Astrocyte of the spinal cord (primary cell): ENCODE data around the gene CD300LB.
"Not testable (repeated sequence)": the region's sequence is repeated elsewhere in the genome, so short reads cannot be mapped to it uniquely, and the experiment has no call there.

Experiments
- DNase-seq: peaks from one replicate; pipeline ENCODE4 v3.0.0; 2011; ENCODE audit warnings: low read depth, low spot score
- H3K4me3 ChIP-seq: 2 replicates; pipeline ENCODE4 v1.5.1; 2011; ENCODE audit warnings: low read depth, mild to moderate bottlenecking, low read length, moderate library complexity
- in situ Hi-C: cut with HindIII; loops from 2 replicates; pipeline ENCODE4 v1.10.0; 2017; ENCODE audit warnings: low sequenced_read_pairs
- TF ChIP-seq, protein P1 (sequence below): IDR thresholded peaks from 2 replicates; pipeline ENCODE4 v1.5.1; 2012; ENCODE audit warnings: low read depth, mild to moderate bottlenecking, low read length, inconsistent platforms

The CD300LB gene

DNA sequence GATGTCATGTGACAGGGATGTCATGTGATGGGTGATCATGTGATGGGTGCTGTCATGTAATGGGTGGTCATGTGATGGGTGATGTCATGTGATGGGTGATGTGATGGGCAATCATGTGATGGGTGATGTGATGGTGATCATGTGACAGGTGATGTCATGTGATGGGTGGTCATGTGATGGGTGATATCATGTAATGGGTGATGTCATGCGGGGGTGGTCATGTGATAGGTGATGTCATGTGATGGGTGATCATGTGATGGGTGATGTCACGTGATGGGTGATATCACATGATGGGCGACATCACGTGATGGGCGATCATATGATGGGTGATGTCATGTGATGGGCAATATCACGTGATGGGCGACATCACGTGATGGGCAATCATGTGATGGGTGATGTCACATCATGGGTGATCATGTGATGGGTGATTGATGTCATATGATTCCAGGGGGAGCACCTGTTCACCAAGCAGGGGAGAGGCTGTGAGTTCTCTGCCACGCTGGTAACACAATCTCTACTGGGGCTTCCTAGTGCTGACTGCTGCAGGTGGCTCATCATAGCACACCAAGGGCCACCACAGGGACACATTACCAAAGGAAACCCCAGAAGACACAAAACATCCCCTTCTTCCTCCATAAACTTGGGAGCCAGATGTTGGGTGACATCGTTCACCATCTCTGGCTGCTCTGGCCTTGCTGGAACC lies 16.5 kb downstream of the CD300LB start:
- in situ Hi-C loops: no loop called here
- TF ChIP-seq, protein P1, sequence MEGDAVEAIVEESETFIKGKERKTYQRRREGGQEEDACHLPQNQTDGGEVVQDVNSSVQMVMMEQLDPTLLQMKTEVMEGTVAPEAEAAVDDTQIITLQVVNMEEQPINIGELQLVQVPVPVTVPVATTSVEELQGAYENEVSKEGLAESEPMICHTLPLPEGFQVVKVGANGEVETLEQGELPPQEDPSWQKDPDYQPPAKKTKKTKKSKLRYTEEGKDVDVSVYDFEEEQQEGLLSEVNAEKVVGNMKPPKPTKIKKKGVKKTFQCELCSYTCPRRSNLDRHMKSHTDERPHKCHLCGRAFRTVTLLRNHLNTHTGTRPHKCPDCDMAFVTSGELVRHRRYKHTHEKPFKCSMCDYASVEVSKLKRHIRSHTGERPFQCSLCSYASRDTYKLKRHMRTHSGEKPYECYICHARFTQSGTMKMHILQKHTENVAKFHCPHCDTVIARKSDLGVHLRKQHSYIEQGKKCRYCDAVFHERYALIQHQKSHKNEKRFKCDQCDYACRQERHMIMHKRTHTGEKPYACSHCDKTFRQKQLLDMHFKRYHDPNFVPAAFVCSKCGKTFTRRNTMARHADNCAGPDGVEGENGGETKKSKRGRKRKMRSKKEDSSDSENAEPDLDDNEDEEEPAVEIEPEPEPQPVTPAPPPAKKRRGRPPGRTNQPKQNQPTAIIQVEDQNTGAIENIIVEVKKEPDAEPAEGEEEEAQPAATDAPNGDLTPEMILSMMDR: no peak
- no peak overlapping the region for H3K4me3 ChIP-seq
- DNase-seq: peak; percentile 12

DNA sequence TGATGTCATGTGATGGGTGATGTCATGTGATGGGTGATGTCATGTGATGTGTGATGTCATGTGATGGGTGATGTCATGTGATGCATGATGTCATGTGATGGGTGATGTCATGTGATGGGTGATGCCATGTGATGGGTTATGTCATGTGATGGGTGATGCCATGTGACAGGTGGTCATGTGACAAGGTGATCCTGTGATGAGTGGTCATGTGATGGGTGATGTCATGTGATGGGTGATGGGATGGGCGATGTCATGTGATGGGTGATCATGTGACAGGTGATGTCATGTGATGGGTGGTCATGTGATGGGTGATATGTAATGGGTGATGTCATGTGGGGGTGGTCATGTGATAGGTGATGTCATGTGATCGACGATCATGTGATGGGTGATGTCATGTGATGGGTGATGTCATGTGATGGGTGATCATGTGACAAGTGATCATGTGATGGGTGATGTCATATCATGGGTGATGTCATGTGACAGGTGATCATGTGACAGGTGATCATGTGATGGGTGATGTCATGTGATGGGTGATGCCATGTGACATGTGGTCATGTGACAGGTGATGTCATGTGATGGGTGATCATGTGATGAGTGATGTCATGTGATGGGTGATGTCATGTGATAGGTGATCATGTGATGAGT lies 17.2 kb downstream of the CD300LB start:
- TF ChIP-seq, protein P1: no peak
- no peak overlapping the region for H3K4me3 ChIP-seq
- in situ Hi-C loops: no loop called here
- peak; percentile 3 for DNase-seq

DNA sequence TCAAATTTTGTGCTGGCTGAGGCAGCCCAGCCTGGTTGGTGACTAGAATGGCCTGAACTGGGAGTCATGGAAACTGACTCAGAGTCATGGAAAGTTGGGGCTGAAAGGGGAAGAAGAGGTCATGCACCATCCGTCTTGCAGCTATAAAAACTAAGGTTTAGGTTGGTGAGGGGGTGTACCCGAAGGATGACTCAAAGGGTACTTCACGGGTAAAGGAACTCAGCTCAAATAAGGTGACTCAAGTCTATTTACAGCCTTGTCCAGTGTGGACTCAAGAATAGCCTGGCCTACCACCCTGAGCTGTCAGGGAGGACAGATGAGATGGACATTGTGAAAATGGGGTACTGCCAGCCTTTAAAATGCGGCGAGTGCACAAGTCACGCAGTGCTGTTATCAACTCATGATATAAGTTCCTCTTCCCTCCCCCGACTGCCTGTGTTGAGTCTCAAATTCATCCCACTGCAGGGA lies 18.6 kb downstream of the CD300LB start:
- no peak for DNase-seq
- TF ChIP-seq, protein P1: no peak
- in situ Hi-C loops: no loop called here
- no peak overlapping the region for H3K4me3 ChIP-seq

DNA sequence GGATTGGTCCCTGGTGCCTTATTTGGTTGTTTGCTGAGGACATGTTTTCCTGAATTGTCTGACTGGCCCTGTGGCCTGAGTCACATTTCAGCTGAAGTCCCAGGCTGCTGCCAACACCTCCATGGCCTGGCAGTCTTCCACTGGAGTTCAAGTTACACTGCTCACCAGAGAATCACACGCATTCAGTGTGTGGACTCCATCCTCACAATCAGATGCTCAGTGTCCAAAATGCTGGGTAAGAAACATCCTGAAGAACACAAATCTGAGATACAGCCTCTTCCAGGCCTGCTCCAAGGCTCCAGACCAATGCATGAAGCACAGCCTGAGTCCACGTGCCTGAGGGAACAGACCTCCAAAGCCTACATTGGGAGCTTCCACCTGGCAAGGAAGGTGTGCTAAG lies 19.2 kb downstream of the CD300LB start:
- TF ChIP-seq, protein P1: no peak
- in situ Hi-C loops: no loop called here
- DNase-seq: no peak
- no peak overlapping the region for H3K4me3 ChIP-seq

DNA sequence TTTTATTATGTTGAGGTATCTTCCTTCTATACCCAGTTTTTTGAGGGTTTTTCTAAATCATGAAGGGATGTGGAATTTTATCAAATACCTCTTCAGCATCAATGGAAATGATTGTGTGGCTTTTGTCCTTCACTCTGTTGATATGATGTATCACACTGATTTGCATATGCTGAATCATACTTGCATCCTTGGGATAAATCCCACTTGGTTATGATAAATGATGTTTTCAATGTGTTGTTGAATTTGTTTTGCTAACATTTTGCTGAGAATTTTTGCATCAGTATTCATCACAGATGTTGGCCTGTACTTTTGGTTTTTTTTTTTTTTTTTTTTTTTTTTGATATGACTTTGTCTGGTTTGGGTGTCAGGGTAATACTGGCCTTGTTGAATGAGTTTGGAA lies 23.1 kb downstream of the CD300LB start:
- no peak overlapping the region for H3K4me3 ChIP-seq
- DNase-seq: no peak
- TF ChIP-seq, protein P1: no peak
- in situ Hi-C loops: no loop called here

DNA sequence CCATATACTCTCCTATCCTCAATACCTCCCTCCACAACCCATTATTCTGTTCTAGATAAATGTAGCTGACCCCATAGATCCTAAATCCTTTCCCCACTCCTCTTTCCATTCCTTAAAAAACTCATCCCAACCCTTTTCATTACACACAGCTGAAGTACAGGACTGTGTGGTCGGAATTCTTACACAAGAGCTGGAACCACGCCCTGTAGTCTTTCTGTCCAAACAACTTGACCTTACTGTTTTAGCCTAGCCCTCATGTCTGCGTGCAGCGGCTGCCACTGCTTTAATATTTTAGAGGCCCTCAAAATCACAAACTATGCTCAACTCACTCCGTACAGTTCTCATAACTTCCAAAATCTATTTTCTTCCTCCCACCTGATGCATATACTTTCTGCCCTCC lies 27.3 kb downstream of the CD300LB start:
- DNase-seq, H3K4me3 ChIP-seq, in situ Hi-C loops: not testable (repeated sequence)

DNA sequence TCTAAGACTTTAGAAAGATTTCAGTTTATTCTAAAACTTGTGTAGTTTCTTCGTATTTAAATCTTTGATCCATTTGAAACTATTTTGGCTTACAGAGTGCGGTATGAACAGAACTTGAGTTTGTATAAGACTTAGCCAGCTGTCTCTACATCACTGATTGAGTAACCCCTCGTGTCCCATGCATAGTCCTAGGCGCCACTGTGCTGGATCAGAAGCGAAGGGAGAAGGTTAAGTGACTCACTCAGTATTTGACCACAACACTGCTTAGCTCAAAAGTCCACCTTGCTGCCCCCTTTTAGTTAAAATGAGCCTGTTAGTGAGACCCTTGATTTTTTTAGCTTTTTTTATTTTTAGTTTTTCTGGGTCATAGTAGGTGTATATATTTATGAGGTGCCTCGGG lies 28.4 kb downstream of the CD300LB start:
- H3K4me3 ChIP-seq: no peak overlapping the region
- in situ Hi-C loops: no loop called here
- no peak for DNase-seq
- TF ChIP-seq, protein P1: no peak
